ENCODE measurements around the gene KDM2B.
A peak's percentile ranks its signal among the peaks of the same experiment; 100 is the strongest.

Gene KDM2B

GRCh38 chr12:121532503-121533393 lies 48.1 kb downstream of the KDM2B start:
- Histone ChIP-seq H3K4me1 (peaks cover 51% of the 10 kb centered on the region), H3K36me3 (peaks cover 49% of the 10 kb centered on the region), H3K4me2 (no peak overlapping the region), H3K27me3 (no peaks in the 10 kb centered on the region), H3K4me3 (no peak overlapping the region), H3K27ac (no peak overlapping the region), H3K9ac (no peak overlapping the region), H3K9me3 (no peaks in the 10 kb centered on the region), H4K20me1 (peaks cover 17% of the 10 kb centered on the region; the same call in 1 of the 2 replicates)
- TF ChIP-seq Cebpa-rat (IDR thresholded peaks at IDR 0.05): no peak

DNA sequence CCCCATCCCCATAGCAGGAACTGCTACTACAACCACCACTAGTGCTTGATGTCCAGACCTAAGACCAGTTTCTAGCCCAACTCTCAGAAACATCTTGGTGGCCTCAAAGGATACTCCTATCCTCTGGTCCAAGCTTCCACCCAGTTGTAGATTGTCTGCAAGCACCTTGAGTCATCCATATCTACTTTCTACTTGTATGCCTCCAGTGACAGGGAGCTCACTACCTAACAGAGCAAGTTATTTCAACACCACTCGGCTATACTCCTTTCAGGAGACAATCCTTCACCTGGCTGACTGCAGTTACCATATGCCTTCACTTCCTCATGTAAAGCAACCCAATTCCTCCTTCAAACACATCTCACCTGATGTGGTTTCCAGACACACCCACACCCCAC lies 49.5 kb downstream of the KDM2B start:
- H3K36me3 ChIP-seq: peaks cover 56% of the 10 kb centered on the region
- no peak overlapping the region for H3K9ac ChIP-seq
- no peaks in the 10 kb centered on the region for H3K27me3 ChIP-seq
- peaks cover 37% of the 10 kb centered on the region for H3K4me1 ChIP-seq
- H3K4me3 ChIP-seq: no peak overlapping the region
- peaks cover 17% of the 10 kb centered on the region; the same call in 1 of the 2 replicates for H4K20me1 ChIP-seq
- no peaks in the 10 kb centered on the region for H3K9me3 ChIP-seq
- TF ChIP-seq Cebpa-rat (IDR thresholded peaks at IDR 0.05): no peak
- no peak overlapping the region for H3K27ac ChIP-seq
- 0 out of 2 replicates have a peak overlapping the region, but pooled peaks have one; percentile 62 for H3K4me2 ChIP-seq

- peaks cover 62% of the 10 kb centered on the region for H3K36me3 ChIP-seq
- peak overlapping the region; percentile 62 for H3K4me2 ChIP-seq
- H3K27me3 ChIP-seq: no peaks in the 10 kb centered on the region
- H3K4me1 ChIP-seq: peaks cover 31% of the 10 kb centered on the region
- TF ChIP-seq Cebpa-rat (IDR thresholded peaks at IDR 0.05): no peak
- no peak overlapping the region for H3K4me3 ChIP-seq
- peaks cover 12% of the 10 kb centered on the region; the same call in 1 of the 2 replicates for H4K20me1 ChIP-seq
- H3K9me3 ChIP-seq: no peaks in the 10 kb centered on the region
- H3K9ac ChIP-seq: no peak overlapping the region
- 0 out of 2 replicates have a peak overlapping the region, but pooled peaks have one; percentile 47 for H3K27ac ChIP-seq
Measured at GRCh38 chr12:121530600-121531355, 50.0 kb downstream of the KDM2B start.

- H3K4me3 ChIP-seq: no peak overlapping the region
- no peak overlapping the region for H3K27ac ChIP-seq
- no peak overlapping the region for H3K9ac ChIP-seq
- H4K20me1 ChIP-seq: no peaks in the 10 kb centered on the region
- no peak for TF ChIP-seq Cebpa-rat (IDR thresholded peaks at IDR 0.05)
- no peak overlapping the region for H3K4me2 ChIP-seq
- no peaks in the 10 kb centered on the region for H3K27me3 ChIP-seq
- peaks cover 26% of the 10 kb centered on the region for H3K4me1 ChIP-seq
- no peaks in the 10 kb centered on the region for H3K9me3 ChIP-seq
- H3K36me3 ChIP-seq: peaks cover 75% of the 10 kb centered on the region
Measured at GRCh38 chr12:121529184-121529583, 51.6 kb downstream of the KDM2B start.

GRCh38 chr12:121525411-121525810 lies 55.4 kb downstream of the KDM2B start:
- Histone ChIP-seq H3K9me3 (no peaks in the 10 kb centered on the region), H3K4me3 (no peak overlapping the region), H3K36me3 (peaks cover 63% of the 10 kb centered on the region), H3K4me2 (no peak overlapping the region), H3K4me1 (peaks cover 50% of the 10 kb centered on the region), H4K20me1 (no peaks in the 10 kb centered on the region), H3K27ac (no peak overlapping the region), H3K27me3 (no peaks in the 10 kb centered on the region), H3K9ac (no peak overlapping the region)
- no peak for TF ChIP-seq Cebpa-rat (IDR thresholded peaks at IDR 0.05)

- no peak overlapping the region for H3K4me3 ChIP-seq
- no peaks in the 10 kb centered on the region for H3K9me3 ChIP-seq
- no peaks in the 10 kb centered on the region for H3K27me3 ChIP-seq
- H3K36me3 ChIP-seq: peaks cover 68% of the 10 kb centered on the region
- TF ChIP-seq Cebpa-rat (IDR thresholded peaks at IDR 0.05): no peak
- no peaks in the 10 kb centered on the region for H4K20me1 ChIP-seq
- peak overlapping the region; percentile 30 for H3K9ac ChIP-seq
- peaks cover 49% of the 10 kb centered on the region for H3K4me1 ChIP-seq
- peak overlapping the region; percentile 76 for H3K27ac ChIP-seq
- H3K4me2 ChIP-seq: peak overlapping the region; percentile 88
Measured at GRCh38 chr12:121524196-121524916, 56.5 kb downstream of the KDM2B start.

DNA sequence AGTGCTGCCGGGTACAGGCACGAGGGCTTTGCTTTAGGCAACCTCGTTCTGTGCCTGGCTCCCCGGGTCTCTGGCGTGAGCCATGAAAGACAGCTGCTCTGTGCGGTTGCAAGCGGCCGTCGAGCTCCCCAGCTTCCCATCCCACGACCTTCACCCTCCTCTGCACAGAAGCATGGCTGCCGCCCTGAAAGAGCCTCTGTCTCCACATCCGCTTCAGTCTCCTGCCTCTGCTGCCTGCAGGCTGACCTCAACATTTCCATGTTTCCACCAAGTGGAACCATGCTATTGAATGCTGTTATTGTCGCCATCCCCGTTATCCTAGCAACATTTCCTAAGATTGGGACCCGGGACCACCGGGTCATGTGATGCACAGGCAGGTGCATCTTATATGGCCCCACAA lies 57.1 kb downstream of the KDM2B start:
- Histone ChIP-seq H3K27ac (peak overlapping the region; percentile 76), H3K9me3 (no peaks in the 10 kb centered on the region), H4K20me1 (no peaks in the 10 kb centered on the region), H3K36me3 (peaks cover 68% of the 10 kb centered on the region), H3K9ac (peak overlapping the region; percentile 30), H3K4me3 (0 out of 2 replicates have a peak overlapping the region, but pooled peaks have one; percentile 6), H3K27me3 (no peaks in the 10 kb centered on the region), H3K4me2 (peak overlapping the region; percentile 88), H3K4me1 (peaks cover 49% of the 10 kb centered on the region)
- TF ChIP-seq Cebpa-rat (IDR thresholded peaks at IDR 0.05): no peak

DNA sequence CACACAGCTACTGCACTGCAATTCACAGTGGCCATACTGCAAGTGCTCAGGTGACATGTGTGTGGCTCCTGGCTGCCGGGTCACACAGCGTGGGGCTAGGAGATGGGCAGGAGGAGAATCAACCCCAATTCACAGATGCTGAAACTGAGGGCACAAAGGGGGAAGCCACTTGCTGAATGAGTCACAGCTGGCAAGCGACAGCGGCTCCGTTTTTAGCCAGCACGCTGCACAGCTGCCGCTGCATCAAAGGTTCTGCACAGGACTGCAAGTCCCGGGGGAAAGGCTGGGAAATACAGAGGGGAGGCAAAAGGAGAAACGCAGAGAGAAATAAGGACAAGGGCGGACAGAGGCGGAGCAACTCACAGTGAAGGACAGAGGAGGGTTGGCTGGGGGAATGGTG lies 57.9 kb downstream of the KDM2B start:
- peak overlapping the region; percentile 30 for H3K9ac ChIP-seq
- H3K9me3 ChIP-seq: no peaks in the 10 kb centered on the region
- H3K36me3 ChIP-seq: peaks cover 68% of the 10 kb centered on the region
- no peaks in the 10 kb centered on the region for H4K20me1 ChIP-seq
- 0 out of 2 replicates have a peak overlapping the region, but pooled peaks have one; percentile 6 for H3K4me3 ChIP-seq
- peak overlapping the region; percentile 88 for H3K4me2 ChIP-seq
- H3K27me3 ChIP-seq: no peaks in the 10 kb centered on the region
- no peak for TF ChIP-seq Cebpa-rat (IDR thresholded peaks at IDR 0.05)
- peak overlapping the region; percentile 76 for H3K27ac ChIP-seq
- H3K4me1 ChIP-seq: peaks cover 44% of the 10 kb centered on the region

GRCh38 chr12:121520586-121521086 lies 60.2 kb downstream of the KDM2B start:
- H3K4me2 ChIP-seq: no peak overlapping the region
- TF ChIP-seq Cebpa-rat (IDR thresholded peaks at IDR 0.05): no peak
- H4K20me1 ChIP-seq: no peaks in the 10 kb centered on the region
- H3K27ac ChIP-seq: peak overlapping the region; percentile 53
- H3K4me3 ChIP-seq: no peak overlapping the region
- H3K9ac ChIP-seq: no peak overlapping the region
- no peaks in the 10 kb centered on the region for H3K9me3 ChIP-seq
- H3K4me1 ChIP-seq: peaks cover 44% of the 10 kb centered on the region
- no peaks in the 10 kb centered on the region for H3K27me3 ChIP-seq
- peaks cover 76% of the 10 kb centered on the region for H3K36me3 ChIP-seq

Data from BLaER1 (cell line).